Measurements from ENCODE around the gene TWIST2.

- no peak for TF ChIP-seq CTCF (IDR thresholded peaks at IDR 0.05; ENCODE audit: low read length)
- TF ChIP-seq EZH2 (optimal IDR thresholded peaks at IDR 0.05; ENCODE audit: low read depth, low read length) = no peak
These were observed 64.5 kb downstream of the TWIST2 start for GRCh38 chr2:238912228-238912915.
